GM23338 (cell line): Measurements from ENCODE around the gene STAT5B. TPM values are rescaled to one million over a fixed set of nuclear protein-coding genes. Genes with fewer than 3 reads are reported as not detected.

Experiments
- ATAC-seq: fragments of 200-7000 bp; cut with Tn5 transposase; 3 replicates; pipeline ENCODE4 v1.9.1; 2020
- DNase-seq: peaks from one replicate; pipeline ENCODE4 v3.0.0-alpha.2; 2015; ENCODE audit warnings: low spot score
- H2AFZ ChIP-seq: fragments of 200-600 bp; sonication (generic); 2 replicates; pipeline ENCODE4 v1.8.0; 2016; ENCODE audit warnings: antibody characterized with exemption, mild to moderate bottlenecking, moderate library complexity
- H3F3A ChIP-seq: fragments of 200-600 bp; sonication (generic); replicated peaks from 2 replicates; pipeline ENCODE4 v1.8.0; 2017; ENCODE audit warnings: antibody characterized with exemption, mixed run types, low read depth
- H3K27ac ChIP-seq: fragments of 200-600 bp; sonication (generic); 2 replicates; pipeline ENCODE4 v1.6.1; 2016; ENCODE audit warnings: low read depth
- H3K27me3 ChIP-seq: fragments of 200-600 bp; sonication (generic); 2 replicates; pipeline ENCODE4 v1.8.0; 2016; ENCODE audit warnings: mild to moderate bottlenecking, mixed run types, moderate library complexity; ENCODE audit not compliant: insufficient read depth
- H3K36me3 ChIP-seq: fragments of 200-600 bp; sonication (generic); 2 replicates; pipeline ENCODE4 v1.8.0; 2016; ENCODE audit warnings: mild to moderate bottlenecking; ENCODE audit not compliant: insufficient read depth
- H3K4me1 ChIP-seq: fragments of 200-600 bp; sonication (generic); 2 replicates; pipeline ENCODE4 v1.8.0; 2016; ENCODE audit warnings: mild to moderate bottlenecking, moderate library complexity; ENCODE audit not compliant: insufficient read depth
- H3K4me2 ChIP-seq: fragments of 200-600 bp; sonication (generic); 2 replicates; pipeline ENCODE4 v1.7.1; 2017; ENCODE audit warnings: mixed run types
- H3K4me3 ChIP-seq: fragments of 200-600 bp; sonication (generic); 2 replicates; pipeline ENCODE4 v1.6.1; 2016; ENCODE audit warnings: mixed run types
- H3K79me2 ChIP-seq: fragments of 200-600 bp; sonication (generic); replicated peaks from 2 replicates; pipeline ENCODE4 v1.8.0; 2017; ENCODE audit warnings: mild to moderate bottlenecking; ENCODE audit not compliant: insufficient read depth
- H3K9me2 ChIP-seq: fragments of 200-600 bp; sonication (generic); 2 replicates; pipeline ENCODE4 v1.8.0; 2017; ENCODE audit not compliant: insufficient read depth
- H4K20me1 ChIP-seq: fragments of 200-600 bp; sonication (generic); replicated peaks from 2 replicates; pipeline ENCODE4 v1.8.0; 2017; ENCODE audit warnings: mild to moderate bottlenecking; ENCODE audit not compliant: insufficient read depth
- H3K27ac Mint-ChIP-seq: 2 replicates; pipeline ENCODE4 v1.8.0; 2020; ENCODE audit warnings: inconsistent platforms, mild to moderate bottlenecking, moderate library complexity, mixed read lengths
- H3K27me3 Mint-ChIP-seq: 3 replicates; pipeline ENCODE4 v1.8.0; 2022; ENCODE audit warnings: low read depth, mild to moderate bottlenecking, moderate library complexity, mixed read lengths, inconsistent platforms; ENCODE audit not compliant: insufficient read depth, poor library complexity
- H3K36me3 Mint-ChIP-seq: 3 replicates; pipeline ENCODE4 v1.8.0; 2021; ENCODE audit warnings: low read depth, mild to moderate bottlenecking, inconsistent platforms, moderate library complexity, mixed read lengths
- H3K4me1 Mint-ChIP-seq: 3 replicates; pipeline ENCODE4 v1.8.0; 2020; ENCODE audit warnings: mild to moderate bottlenecking, inconsistent platforms, mixed read lengths
- H3K4me3 Mint-ChIP-seq: 3 replicates; pipeline ENCODE4 v1.8.0; 2021; ENCODE audit warnings: moderate library complexity, mild to moderate bottlenecking, inconsistent platforms, mixed read lengths
- H3K9me3 Mint-ChIP-seq: 3 replicates; pipeline ENCODE4 v1.8.0; 2020; ENCODE audit warnings: moderate library complexity, mild to moderate bottlenecking, inconsistent platforms, mixed read lengths
- CREB1 ChIP-seq: fragments of 250-450 bp; sonication (Bioruptor Pico); IDR thresholded peaks from 2 replicates; pipeline ENCODE4 v1.5.0; 2020; ENCODE audit warnings: low read depth, mild to moderate bottlenecking, moderate library complexity
- CTCF ChIP-seq, 2 experiments: fragments of 200-600 bp in 1 of 2; sonication (generic) in 1 of 2; conservative IDR thresholded peaks; 2 replicates each; pipeline versions ENCODE4 v1.5.1 to v1.6.1; 2016 to 2017; ENCODE audit warnings: antibody characterized with exemption in 2 of 2, low read depth in 2 of 2, mild to moderate bottlenecking in 2 of 2, moderate library complexity in 1 of 2
- EZH2 ChIP-seq: fragments of 200-600 bp; sonication (generic); IDR thresholded peaks from one replicate; pipeline ENCODE4 v1.8.0; 2017; ENCODE audit warnings: antibody characterized with exemption, mild to moderate bottlenecking, low read depth; ENCODE audit not compliant: unreplicated experiment
- EZH2phosphoT487 ChIP-seq: fragments of 200-600 bp; sonication (generic); IDR thresholded peaks from one replicate; pipeline ENCODE4 v1.8.1; 2018; ENCODE audit warnings: antibody characterized with exemption; ENCODE audit not compliant: unreplicated experiment
- NANOG ChIP-seq: IDR thresholded peaks from 2 replicates; pipeline ENCODE4 v1.6.1; 2016; ENCODE audit warnings: antibody characterized with exemption, borderline replicate concordance
- POLR2AphosphoS5 ChIP-seq: IDR thresholded peaks from 2 replicates; pipeline ENCODE4 v1.6.1; 2016; ENCODE audit warnings: antibody characterized with exemption, low read depth
- REST ChIP-seq: IDR thresholded peaks from one replicate; pipeline ENCODE4 v1.6.1; 2018; ENCODE audit warnings: antibody characterized with exemption; ENCODE audit not compliant: unreplicated experiment
- STAT1 ChIP-seq: IDR thresholded peaks from one replicate; pipeline ENCODE4 v1.6.1; 2016; ENCODE audit warnings: antibody characterized with exemption; ENCODE audit not compliant: unreplicated experiment
- ZNF114 ChIP-seq: fragments of 250-450 bp; sonication (Bioruptor Pico); IDR thresholded peaks from 2 replicates; pipeline ENCODE4 v1.5.0; 2020; ENCODE audit warnings: mild to moderate bottlenecking, moderate library complexity
- polyA plus RNA-seq: library from polyadenylated mRNA; unstranded; fragments of >200 nt; fragmentation: Nextera tagmentation; extraction: Ambion mirVana; gene quantifications from 2 replicates; pipeline ENCODE4 v1.2.1, GENCODE V29; 2016
- total RNA-seq: library from RNA; depleted of rRNA; stranded (reverse); fragments of >200 nt; shearing (Covaris generic); gene quantifications from 2 replicates; pipeline ENCODE4 v1.2.3, GENCODE V29; 2014
- TF ChIP-seq, protein P1 (sequence below): fragments of 250-450 bp; sonication (Bioruptor Pico); IDR thresholded peaks from 2 replicates; pipeline ENCODE4 v1.5.0; 2020; ENCODE audit warnings: mild to moderate bottlenecking, moderate library complexity

STAT5B gene
- total and polyA plus RNA-seq, 2 experiments from 2014 or later, result 13.9 to 60.5 TPM

DNA sequence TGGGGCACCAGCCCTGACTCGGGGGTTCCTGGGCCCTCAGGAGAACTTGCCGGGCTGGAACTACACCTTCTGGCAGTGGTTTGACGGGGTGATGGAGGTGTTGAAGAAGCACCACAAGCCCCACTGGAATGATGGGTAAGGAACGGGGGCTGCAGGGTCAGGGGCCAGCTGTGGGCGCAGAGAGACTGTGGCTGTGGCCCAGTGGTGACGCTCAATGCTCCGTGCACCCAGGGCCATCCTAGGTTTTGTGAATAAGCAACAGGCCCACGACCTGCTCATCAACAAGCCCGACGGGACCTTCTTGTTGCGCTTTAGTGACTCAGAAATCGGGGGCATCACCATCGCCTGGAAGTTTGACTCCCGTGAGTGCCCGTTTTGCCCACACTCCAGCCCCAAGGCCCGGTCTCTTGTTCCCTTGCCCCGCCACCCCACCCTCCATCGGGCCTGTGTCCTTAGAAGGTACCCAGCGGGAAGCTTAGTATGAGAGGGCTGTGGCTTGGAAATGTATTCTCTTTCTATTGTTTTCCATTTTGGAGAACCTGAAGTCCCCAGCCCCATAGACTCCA, 31.3 kb upstream of the STAT5B start (continued):
- TF ChIP-seq, protein P1, sequence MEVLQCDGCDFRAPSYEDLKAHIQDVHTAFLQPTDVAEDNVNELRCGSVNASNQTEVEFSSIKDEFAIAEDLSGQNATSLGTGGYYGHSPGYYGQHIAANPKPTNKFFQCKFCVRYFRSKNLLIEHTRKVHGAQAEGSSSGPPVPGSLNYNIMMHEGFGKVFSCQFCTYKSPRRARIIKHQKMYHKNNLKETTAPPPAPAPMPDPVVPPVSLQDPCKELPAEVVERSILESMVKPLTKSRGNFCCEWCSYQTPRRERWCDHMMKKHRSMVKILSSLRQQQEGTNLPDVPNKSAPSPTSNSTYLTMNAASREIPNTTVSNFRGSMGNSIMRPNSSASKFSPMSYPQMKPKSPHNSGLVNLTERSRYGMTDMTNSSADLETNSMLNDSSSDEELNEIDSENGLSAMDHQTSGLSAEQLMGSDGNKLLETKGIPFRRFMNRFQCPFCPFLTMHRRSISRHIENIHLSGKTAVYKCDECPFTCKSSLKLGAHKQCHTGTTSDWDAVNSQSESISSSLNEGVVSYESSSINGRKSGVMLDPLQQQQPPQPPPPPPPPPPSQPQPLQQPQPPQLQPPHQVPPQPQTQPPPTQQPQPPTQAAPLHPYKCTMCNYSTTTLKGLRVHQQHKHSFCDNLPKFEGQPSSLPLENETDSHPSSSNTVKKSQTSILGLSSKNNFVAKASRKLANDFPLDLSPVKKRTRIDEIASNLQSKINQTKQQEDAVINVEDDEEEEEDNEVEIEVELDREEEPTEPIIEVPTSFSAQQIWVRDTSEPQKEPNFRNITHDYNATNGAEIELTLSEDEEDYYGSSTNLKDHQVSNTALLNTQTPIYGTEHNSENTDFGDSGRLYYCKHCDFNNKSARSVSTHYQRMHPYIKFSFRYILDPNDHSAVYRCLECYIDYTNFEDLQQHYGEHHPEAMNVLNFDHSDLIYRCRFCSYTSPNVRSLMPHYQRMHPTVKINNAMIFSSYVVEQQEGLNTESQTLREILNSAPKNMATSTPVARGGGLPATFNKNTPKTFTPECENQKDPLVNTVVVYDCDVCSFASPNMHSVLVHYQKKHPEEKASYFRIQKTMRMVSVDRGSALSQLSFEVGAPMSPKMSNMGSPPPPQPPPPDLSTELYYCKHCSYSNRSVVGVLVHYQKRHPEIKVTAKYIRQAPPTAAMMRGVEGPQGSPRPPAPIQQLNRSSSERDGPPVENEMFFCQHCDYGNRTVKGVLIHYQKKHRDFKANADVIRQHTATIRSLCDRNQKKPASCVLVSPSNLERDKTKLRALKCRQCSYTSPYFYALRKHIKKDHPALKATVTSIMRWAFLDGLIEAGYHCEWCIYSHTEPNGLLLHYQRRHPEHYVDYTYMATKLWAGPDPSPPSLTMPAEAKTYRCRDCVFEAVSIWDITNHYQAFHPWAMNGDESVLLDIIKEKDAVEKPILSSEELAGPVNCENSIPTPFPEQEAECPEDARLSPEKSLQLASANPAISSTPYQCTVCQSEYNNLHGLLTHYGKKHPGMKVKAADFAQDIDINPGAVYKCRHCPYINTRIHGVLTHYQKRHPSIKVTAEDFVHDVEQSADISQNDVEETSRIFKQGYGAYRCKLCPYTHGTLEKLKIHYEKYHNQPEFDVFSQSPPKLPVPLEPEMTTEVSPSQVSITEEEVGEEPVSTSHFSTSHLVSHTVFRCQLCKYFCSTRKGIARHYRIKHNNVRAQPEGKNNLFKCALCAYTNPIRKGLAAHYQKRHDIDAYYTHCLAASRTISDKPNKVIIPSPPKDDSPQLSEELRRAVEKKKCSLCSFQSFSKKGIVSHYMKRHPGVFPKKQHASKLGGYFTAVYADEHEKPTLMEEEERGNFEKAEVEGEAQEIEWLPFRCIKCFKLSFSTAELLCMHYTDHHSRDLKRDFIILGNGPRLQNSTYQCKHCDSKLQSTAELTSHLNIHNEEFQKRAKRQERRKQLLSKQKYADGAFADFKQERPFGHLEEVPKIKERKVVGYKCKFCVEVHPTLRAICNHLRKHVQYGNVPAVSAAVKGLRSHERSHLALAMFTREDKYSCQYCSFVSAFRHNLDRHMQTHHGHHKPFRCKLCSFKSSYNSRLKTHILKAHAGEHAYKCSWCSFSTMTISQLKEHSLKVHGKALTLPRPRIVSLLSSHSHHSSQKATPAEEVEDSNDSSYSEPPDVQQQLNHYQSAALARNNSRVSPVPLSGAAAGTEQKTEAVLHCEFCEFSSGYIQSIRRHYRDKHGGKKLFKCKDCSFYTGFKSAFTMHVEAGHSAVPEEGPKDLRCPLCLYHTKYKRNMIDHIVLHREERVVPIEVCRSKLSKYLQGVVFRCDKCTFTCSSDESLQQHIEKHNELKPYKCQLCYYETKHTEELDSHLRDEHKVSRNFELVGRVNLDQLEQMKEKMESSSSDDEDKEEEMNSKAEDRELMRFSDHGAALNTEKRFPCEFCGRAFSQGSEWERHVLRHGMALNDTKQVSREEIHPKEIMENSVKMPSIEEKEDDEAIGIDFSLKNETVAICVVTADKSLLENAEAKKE, result no peak
- TF ChIP-seq EZH2 (no peak), REST (no peak), CREB1 (CRISPR knock-in tag) (no peak), ZNF114 (CRISPR knock-in tag) (no peak), POLR2AphosphoS5 (no peak)

DNA sequence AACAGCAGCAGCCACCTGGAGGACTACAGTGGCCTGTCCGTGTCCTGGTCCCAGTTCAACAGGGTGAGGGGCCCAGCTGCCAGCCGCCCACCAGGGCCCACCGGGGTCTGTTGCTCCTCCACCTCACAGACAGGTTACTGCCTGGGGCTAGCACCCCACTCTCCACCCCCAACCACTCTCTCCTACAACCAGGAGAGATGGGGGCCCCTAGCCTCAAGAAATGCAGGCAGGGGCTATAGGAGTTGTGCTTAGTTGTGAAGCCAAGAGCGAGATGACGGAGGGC, 30.1 kb upstream of the STAT5B start:
- Histone ChIP-seq H2AFZ (no peak overlapping the region), H3K4me2 (no peak overlapping the region), H3F3A (no peaks in the 10 kb centered on the region; the same call in 1 of the 2 replicates), H3K27ac (no peak overlapping the region), H4K20me1 (no peaks in the 10 kb centered on the region), H3K27me3 (no peaks in the 10 kb centered on the region), H3K4me3 (no peak overlapping the region), H3K4me1 (peaks cover 8% of the 10 kb centered on the region), H3K36me3 (no peaks in the 10 kb centered on the region), H3K9me2 (no peaks in the 10 kb centered on the region), H3K79me2 (no peaks in the 10 kb centered on the region)
- Mint-ChIP-seq H3K4me3 (no peak overlapping the region), H3K4me1 (peaks cover 20% of the 10 kb centered on the region), H3K36me3 (no peaks in the 10 kb centered on the region; the same call in 1 of the 3 replicates), H3K27ac (no peak overlapping the region), H3K27me3 (peaks cover 30% of the 10 kb centered on the region), H3K9me3 (no peaks in the 10 kb centered on the region)
- DNase-seq (no peak), ATAC-seq (no peak)
- TF ChIP-seq REST (no peak), EZH2phosphoT487 (no peak), POLR2AphosphoS5 (no peak), EZH2 (no peak), NANOG (no peak), STAT1 (no peak), ZNF114 (CRISPR knock-in tag) (no peak), CTCF (conservative IDR thresholded peaks at IDR 0.05; ENCODE audit: low read depth in 2 of 2) (no peak)
